RCC 7860 (cell line): ENCODE measurements around the gene LRRC25.

Experiments used
- DNase-seq: peaks from one replicate; pipeline ENCODE4 v3.0.0-alpha.2; 2015; ENCODE audit warnings: low spot score
- FAIRE-seq: peaks from 2 replicates; lab custom pipeline; 2012; peaks lifted over from hg19 to GRCh38; lab: Jason Lieb, UNC

LRRC25 gene

DNA sequence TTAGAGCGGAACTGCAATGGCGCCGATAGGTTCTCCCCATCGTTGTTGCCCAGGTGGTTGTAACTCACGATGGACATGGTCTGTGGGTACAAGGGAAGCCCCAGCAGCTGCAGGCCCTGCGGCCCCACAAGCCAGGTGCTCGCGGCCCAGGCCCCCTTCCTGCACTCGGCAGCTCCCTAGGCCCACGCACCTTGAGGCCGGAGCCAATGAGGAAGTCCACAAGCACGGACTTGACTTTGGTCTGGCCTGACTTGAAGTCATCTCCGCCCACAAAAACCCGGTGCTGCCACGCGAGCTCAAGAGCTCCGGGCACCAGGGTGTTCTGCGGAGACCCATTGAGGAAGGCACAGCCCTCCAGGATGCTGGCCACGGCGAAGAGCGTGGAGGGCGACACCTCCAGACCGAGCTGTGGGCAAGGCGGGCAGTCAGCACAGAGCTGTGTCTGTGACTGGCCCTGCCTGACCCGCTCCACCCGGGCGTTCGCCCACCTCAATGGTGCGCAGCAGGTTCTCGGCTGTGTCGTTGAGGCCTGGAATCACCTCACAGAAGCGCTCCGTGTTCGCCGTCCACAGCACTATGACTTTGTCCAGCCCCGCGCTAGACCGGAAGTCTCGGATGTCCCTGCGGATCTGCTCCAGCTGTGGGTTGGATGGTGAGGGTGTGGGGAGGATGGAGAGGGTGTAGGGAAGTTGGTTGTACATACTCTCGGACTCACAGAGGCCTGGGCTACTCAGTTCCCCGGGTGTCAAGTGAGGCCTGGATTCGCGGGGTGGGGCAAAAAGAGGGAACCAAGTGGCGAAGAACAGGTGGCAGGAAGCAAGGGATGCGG, 38.6 kb upstream of the LRRC25 start:
- FAIRE-seq (no peak), DNase-seq (no peak)

- DNase-seq (no peak), FAIRE-seq (no peak)
Observed at GRCh38 chr19:18435178-18435841, 37.9 kb upstream of the LRRC25 start.

- DNase-seq (no peak), FAIRE-seq (no peak)
Observed at GRCh38 chr19:18434411-18435175, 37.2 kb upstream of the LRRC25 start.

GRCh38 chr19:18433735-18434398, 36.4 kb upstream of the LRRC25 start:
- no peak for DNase-seq
- FAIRE-seq: no peak

DNA sequence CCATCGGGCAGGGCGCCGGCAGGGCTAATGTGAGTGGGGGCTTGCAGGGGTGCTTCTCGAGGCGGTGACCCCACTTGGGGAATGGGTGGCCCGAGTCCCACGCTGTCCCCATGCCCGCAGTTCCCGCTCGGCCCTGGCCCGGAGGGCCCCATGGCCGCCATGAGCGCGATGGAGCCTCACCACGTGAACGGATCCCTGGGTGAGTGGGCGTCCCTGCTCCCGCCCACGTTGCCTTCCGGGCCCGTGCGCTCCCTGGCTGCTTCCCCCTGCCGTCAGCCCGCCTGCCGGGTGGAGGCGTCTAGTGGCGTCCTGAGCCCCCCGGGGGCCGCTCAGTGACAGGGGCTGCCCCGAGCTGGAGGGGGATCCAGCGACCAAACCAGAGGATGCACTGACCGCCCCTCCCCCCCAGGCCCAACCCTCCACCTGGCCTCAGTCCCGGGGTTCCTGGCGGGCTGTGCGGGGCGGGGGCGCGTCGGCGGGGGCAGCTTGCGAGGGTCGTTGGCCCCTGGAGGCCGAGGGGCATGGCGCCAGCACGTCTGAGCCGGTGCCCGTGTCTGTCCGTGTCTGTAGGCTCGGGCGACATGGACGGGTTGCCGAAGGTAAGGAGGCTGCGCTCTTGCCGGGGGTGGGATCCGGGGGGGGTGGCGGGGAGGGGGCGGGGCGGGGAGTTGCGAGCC, 35.7 kb upstream of the LRRC25 start:
- DNase-seq (no peak), FAIRE-seq (no peak)

- FAIRE-seq: no peak
- no peak for DNase-seq
Observed at GRCh38 chr19:18432275-18433014, 35.0 kb upstream of the LRRC25 start.

- DNase-seq (no peak), FAIRE-seq (no peak)
Observed at GRCh38 chr19:18431351-18432197, 34.2 kb upstream of the LRRC25 start.

DNA sequence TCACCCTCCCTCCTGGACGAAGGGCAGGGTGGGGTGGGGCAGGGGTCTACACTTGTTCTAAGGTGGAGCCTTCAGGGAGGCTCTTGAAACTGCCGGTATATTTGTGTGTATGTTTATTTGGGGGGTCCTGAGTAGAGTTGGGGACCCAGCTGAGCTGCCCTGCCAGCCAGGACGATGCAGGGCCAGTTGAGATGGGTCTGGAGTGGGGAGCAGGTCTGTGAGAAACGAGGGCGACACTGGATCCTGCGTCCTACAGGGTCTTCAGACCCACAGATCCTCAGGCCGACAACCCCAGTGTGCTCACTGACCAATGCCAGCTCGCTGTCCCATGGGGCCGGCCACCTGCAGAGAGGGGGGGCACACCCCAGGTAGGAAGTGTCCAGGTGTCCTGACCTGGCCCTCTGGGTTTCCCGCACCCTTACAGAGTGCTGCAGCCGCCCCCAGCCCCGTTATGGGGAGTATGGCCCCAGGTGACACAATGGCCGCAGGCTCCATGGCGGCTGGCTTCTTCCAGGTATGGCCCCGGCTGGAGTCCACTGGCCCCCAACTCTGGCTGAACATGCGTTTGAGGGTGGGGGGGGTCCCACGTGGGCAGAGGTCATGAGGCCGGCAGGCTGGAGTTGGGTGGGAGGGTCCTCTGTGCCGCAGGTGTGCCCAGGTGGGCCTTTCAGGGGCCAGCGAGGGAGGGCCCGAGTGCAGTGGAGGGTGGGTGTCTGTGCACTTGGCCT, 33.2 kb upstream of the LRRC25 start:
- DNase-seq: no peak
- FAIRE-seq: no peak

- no peak for FAIRE-seq
- DNase-seq: no peak
Observed at GRCh38 chr19:18429717-18430416, 32.4 kb upstream of the LRRC25 start.

- DNase-seq (no peak), FAIRE-seq (no peak)
Observed at GRCh38 chr19:18428787-18429674, 31.6 kb upstream of the LRRC25 start.

- FAIRE-seq (no peak), DNase-seq (no peak)
Observed at GRCh38 chr19:18428173-18428786, 30.9 kb upstream of the LRRC25 start.

- FAIRE-seq: no peak
Observed at GRCh38 chr19:18427743-18428113, 30.3 kb upstream of the LRRC25 start.

GRCh38 chr19:18427080-18427742, 29.8 kb upstream of the LRRC25 start:
- FAIRE-seq (no peak), DNase-seq (no peak)

More at GRCh38 chr19:18427743-18428113, 30.3 kb upstream of the LRRC25 start:
- DNase-seq: no peak

DNA sequence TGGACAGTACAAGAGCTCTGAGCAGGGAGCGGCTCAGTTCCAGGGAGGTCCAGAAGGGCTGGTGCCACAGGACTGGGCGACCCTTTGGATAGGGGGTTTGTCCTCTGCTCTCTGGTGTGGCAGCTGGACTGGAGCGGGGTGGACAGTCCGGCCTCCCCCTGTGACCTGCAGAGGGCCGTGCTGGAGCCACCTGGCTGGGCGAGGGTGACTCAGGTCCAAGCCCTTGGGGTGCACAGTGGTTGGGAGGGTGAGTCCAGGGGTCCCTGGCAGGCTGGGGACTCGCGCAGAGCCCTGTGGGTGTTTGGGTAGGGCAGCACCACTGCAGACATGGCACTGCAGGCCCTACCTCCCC, 29.0 kb upstream of the LRRC25 start:
- DNase-seq (no peak), FAIRE-seq (no peak)

- DNase-seq: no peak
- no peak for FAIRE-seq
Observed at GRCh38 chr19:18425515-18426415, 28.3 kb upstream of the LRRC25 start.
